ENCODE measurements around the gene C1QB. TPM values are rescaled to one million over a fixed set of nuclear protein-coding genes. Genes with fewer than 3 reads are reported as not detected.

The C1QB gene
- total and polyA plus RNA-seq, 4 donors = 93.9 to 335 (median 143) TPM

DNA sequence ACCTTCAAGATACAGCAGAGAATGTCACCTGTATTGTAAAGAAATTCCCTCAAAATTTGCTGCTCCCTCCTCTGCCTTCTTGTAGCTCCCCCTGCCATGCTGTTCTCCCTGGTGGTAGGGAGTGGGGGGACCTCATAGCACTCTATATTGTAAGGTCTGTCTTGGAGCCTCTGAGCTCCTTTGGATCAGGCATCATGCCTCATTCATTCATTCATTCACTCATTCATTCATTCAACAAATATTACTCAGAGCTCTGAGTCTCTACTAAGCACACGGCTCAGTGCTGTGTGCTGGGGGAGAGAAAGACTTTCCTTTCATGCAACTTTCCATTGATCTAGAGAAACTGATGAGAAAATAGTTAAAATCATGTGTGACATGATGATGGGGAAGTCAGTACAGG lies 30.5 kb downstream of the C1QB start (continued):
- TF ChIP-seq RXRA (IDR thresholded peaks at IDR 0.05) = no peak

- TF ChIP-seq HNF4A (conservative IDR thresholded peaks at IDR 0.05) (no peak), JUND (IDR thresholded peaks at IDR 0.05) (no peak), GABPA (IDR thresholded peaks at IDR 0.05 in 1 of 2, conservative IDR thresholded peaks at IDR 0.05 in 1 of 2) (no peak), RAD21 (IDR thresholded peaks at IDR 0.05) (no peak), SP1 (IDR thresholded peaks at IDR 0.05) (no peak), ZBTB33 (IDR thresholded peaks at IDR 0.05) (no peak), TAF1 (conservative IDR thresholded peaks at IDR 0.05) (no peak), REST (IDR thresholded peaks at IDR 0.05) (no peak), RXRA (IDR thresholded peaks at IDR 0.05) (no peak), NR2F2 (IDR thresholded peaks at IDR 0.05) (no peak), MAX (IDR thresholded peaks at IDR 0.05) (no peak), EGR1 (IDR thresholded peaks at IDR 0.05; ENCODE audit: low read depth in 2 of 2) (no peak)
- Histone ChIP-seq H3K36me3 (ENCODE audit: control insufficient read depth in 4 of 4, insufficient read depth in 3 of 4, low read depth in 1 of 4, low read length in 3 of 4) (no peaks in the 10 kb centered on the region), H3K4me1 (ENCODE audit: control insufficient read depth in 4 of 4, insufficient read depth in 4 of 4, low read length in 3 of 4) (no peaks in the 10 kb centered on the region), H3K4me3 (ENCODE audit: low read depth in 1 of 3, low read length in 3 of 3) (no peak overlapping the region), H3K27ac (ENCODE audit: low read depth in 1 of 2, low read length in 2 of 2) (no peak overlapping the region), H3K9me3 (ENCODE audit: control insufficient read depth in 4 of 4, low read length in 3 of 4) (no peaks in the 10 kb centered on the region), H3K9ac (ENCODE audit: low read depth in 1 of 2, low read length in 2 of 2) (no peak overlapping the region), H3K27me3 (ENCODE audit: control insufficient read depth in 4 of 4, insufficient read depth in 4 of 4, low read length in 3 of 4) (no peaks in the 10 kb centered on the region)
- no peak for DNase-seq (ENCODE audit: low spot score)
- 69% methylated on average over 10 of the region's 10 CpGs for WGBS
These were observed 32.6 kb downstream of the C1QB start for GRCh38 chr1:22685591-22686059.

GRCh38 chr1:22687191-22687590 lies 34.2 kb downstream of the C1QB start:
- Histone ChIP-seq H3K36me3 (ENCODE audit: control insufficient read depth in 4 of 4, insufficient read depth in 3 of 4, low read depth in 1 of 4, low read length in 3 of 4) (no peaks in the 10 kb centered on the region), H3K27me3 (ENCODE audit: control insufficient read depth in 4 of 4, insufficient read depth in 4 of 4, low read length in 3 of 4) (no peaks in the 10 kb centered on the region), H3K9ac (ENCODE audit: low read depth in 1 of 2, low read length in 2 of 2) (no peak overlapping the region), H3K9me3 (ENCODE audit: control insufficient read depth in 4 of 4, low read length in 3 of 4) (no peaks in the 10 kb centered on the region), H3K4me1 (ENCODE audit: control insufficient read depth in 4 of 4, insufficient read depth in 4 of 4, low read length in 3 of 4) (no peaks in the 10 kb centered on the region), H3K27ac (ENCODE audit: low read depth in 1 of 2, low read length in 2 of 2) (no peak overlapping the region), H3K4me3 (ENCODE audit: low read depth in 1 of 3, low read length in 3 of 3) (no peak overlapping the region)
- WGBS = 77% methylated on average over 2 of the region's 2 CpGs
- DNase-seq (ENCODE audit: low spot score) = no peak
- TF ChIP-seq YY1 (IDR thresholded peaks at IDR 0.05) (no peak), EGR1 (IDR thresholded peaks at IDR 0.05; ENCODE audit: low read depth in 2 of 2) (no peak), JUND (IDR thresholded peaks at IDR 0.05) (no peak), FOXA1 (IDR thresholded peaks at IDR 0.05) (no peak), HNF4A (conservative IDR thresholded peaks at IDR 0.05) (no peak), FOXA2 (IDR thresholded peaks at IDR 0.05) (no peak), REST (IDR thresholded peaks at IDR 0.05) (no peak), ATF3 (IDR thresholded peaks at IDR 0.05) (no peak), GABPA (IDR thresholded peaks at IDR 0.05 in 1 of 2, conservative IDR thresholded peaks at IDR 0.05 in 1 of 2) (no peak), NR2F2 (IDR thresholded peaks at IDR 0.05) (no peak), SP1 (IDR thresholded peaks at IDR 0.05) (no peak), RXRA (IDR thresholded peaks at IDR 0.05) (no peak)
- TF ChIP-seq, protein P1, sequence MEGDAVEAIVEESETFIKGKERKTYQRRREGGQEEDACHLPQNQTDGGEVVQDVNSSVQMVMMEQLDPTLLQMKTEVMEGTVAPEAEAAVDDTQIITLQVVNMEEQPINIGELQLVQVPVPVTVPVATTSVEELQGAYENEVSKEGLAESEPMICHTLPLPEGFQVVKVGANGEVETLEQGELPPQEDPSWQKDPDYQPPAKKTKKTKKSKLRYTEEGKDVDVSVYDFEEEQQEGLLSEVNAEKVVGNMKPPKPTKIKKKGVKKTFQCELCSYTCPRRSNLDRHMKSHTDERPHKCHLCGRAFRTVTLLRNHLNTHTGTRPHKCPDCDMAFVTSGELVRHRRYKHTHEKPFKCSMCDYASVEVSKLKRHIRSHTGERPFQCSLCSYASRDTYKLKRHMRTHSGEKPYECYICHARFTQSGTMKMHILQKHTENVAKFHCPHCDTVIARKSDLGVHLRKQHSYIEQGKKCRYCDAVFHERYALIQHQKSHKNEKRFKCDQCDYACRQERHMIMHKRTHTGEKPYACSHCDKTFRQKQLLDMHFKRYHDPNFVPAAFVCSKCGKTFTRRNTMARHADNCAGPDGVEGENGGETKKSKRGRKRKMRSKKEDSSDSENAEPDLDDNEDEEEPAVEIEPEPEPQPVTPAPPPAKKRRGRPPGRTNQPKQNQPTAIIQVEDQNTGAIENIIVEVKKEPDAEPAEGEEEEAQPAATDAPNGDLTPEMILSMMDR (IDR thresholded peaks at IDR 0.05; ENCODE audit: low read depth, low read length, missing input control) = no peak

All from liver (tissue), 9 donors.